BLaER1 treated with 17β-estradiol and CSF1 and Interleukin-3, amounts not matched to agents 10 nM and 100 nM (cell line): ENCODE results near the gene SKAP2.

Experiments
- H3K27ac ChIP-seq, 11 experiments: shearing (Covaris generic); formaldehyde crosslinking; 2 replicates each; pipeline ENCODE4 v1.8.1; 2022
- H3K27me3 ChIP-seq, 11 experiments: shearing (Covaris generic); formaldehyde crosslinking; 2 replicates each; pipeline ENCODE4 v1.8.1; 2022
- H3K36me3 ChIP-seq, 11 experiments: shearing (Covaris generic); formaldehyde crosslinking; 2 replicates each; pipeline ENCODE4 v1.8.1; 2022
- H3K4me1 ChIP-seq, 10 experiments: shearing (Covaris generic); formaldehyde crosslinking; 2 replicates each; pipeline ENCODE4 v1.8.1; 2022
- H3K4me2 ChIP-seq, 11 experiments: shearing (Covaris generic); formaldehyde crosslinking; 2 replicates each; pipeline ENCODE4 v1.8.1; 2022
- H3K4me3 ChIP-seq, 10 experiments: shearing (Covaris generic); formaldehyde crosslinking; 2 replicates each; pipeline ENCODE4 v1.8.1; 2022
- H3K9ac ChIP-seq, 11 experiments: shearing (Covaris generic); formaldehyde crosslinking; 2 replicates each; pipeline ENCODE4 v1.8.1; 2022
- H3K9me3 ChIP-seq, 11 experiments: shearing (Covaris generic); formaldehyde crosslinking; replicated peaks in 1 of 11; 2 replicates each; pipeline ENCODE4 v1.8.1; 2022
- H4K20me1 ChIP-seq, 11 experiments: shearing (Covaris generic); formaldehyde crosslinking; 2 replicates each; pipeline ENCODE4 v1.8.1; 2022
- Cebpa-rat ChIP-seq, 11 experiments: shearing (Covaris generic); IDR thresholded peaks; 2 replicates each; pipeline ENCODE4 v1.8.1; 2022

The SKAP2 gene

GRCh38 chr7:26649388-26649787 lies 215.0 kb downstream of the SKAP2 start:
- no peaks in the 10 kb centered on the region for H3K36me3 ChIP-seq
- H4K20me1 ChIP-seq = no peaks in the 10 kb centered on the region
- TF ChIP-seq Cebpa-rat (IDR thresholded peaks at IDR 0.05) = no peak
- no peaks in the 10 kb centered on the region for H3K9me3 ChIP-seq
- no peak overlapping the region for H3K4me3 ChIP-seq
- no peaks in the 10 kb centered on the region for H3K27me3 ChIP-seq
- no peak overlapping the region for H3K27ac ChIP-seq
- peaks cover 0 to 11% (median 7%) of the 10 kb centered on the region in 10 experiments; a peak in 12 of 20 replicates for H3K4me1 ChIP-seq
- no peak overlapping the region for H3K4me2 ChIP-seq
- no peak overlapping the region for H3K9ac ChIP-seq

GRCh38 chr7:26648554-26648953 lies 215.8 kb downstream of the SKAP2 start:
- Histone ChIP-seq H3K27me3 (no peaks in the 10 kb centered on the region), H3K9ac (no peak overlapping the region), H3K9me3 (no peaks in the 10 kb centered on the region), H3K36me3 (no peaks in the 10 kb centered on the region), H3K27ac (no peak overlapping the region), H3K4me1 (peaks cover 0 to 3% (median 1%) of the 10 kb centered on the region in 10 experiments; a peak in 7 of 20 replicates), H3K4me3 (no peak overlapping the region), H3K4me2 (no peak overlapping the region), H4K20me1 (no peaks in the 10 kb centered on the region)
- TF ChIP-seq Cebpa-rat (IDR thresholded peaks at IDR 0.05) = no peak

- H3K4me1 ChIP-seq = no peaks in the 10 kb centered on the region
- no peak overlapping the region for H3K27ac ChIP-seq
- no peaks in the 10 kb centered on the region for H3K27me3 ChIP-seq
- TF ChIP-seq Cebpa-rat (IDR thresholded peaks at IDR 0.05) = no peak
- no peak overlapping the region for H3K9ac ChIP-seq
- H3K9me3 ChIP-seq = no peaks in the 10 kb centered on the region
- H3K4me3 ChIP-seq = no peak overlapping the region
- H3K36me3 ChIP-seq = no peaks in the 10 kb centered on the region
- H3K4me2 ChIP-seq = no peak overlapping the region
- H4K20me1 ChIP-seq = no peaks in the 10 kb centered on the region
Measured at GRCh38 chr7:26646336-26647048, 217.9 kb downstream of the SKAP2 start.

- Histone ChIP-seq H3K36me3 (no peaks in the 10 kb centered on the region), H4K20me1 (no peaks in the 10 kb centered on the region), H3K27ac (no peak overlapping the region), H3K9ac (no peak overlapping the region), H3K4me2 (no peak overlapping the region), H3K4me3 (no peak overlapping the region), H3K27me3 (no peaks in the 10 kb centered on the region), H3K4me1 (no peaks in the 10 kb centered on the region), H3K9me3 (no peaks in the 10 kb centered on the region)
- TF ChIP-seq Cebpa-rat (IDR thresholded peaks at IDR 0.05) = no peak
Measured at GRCh38 chr7:26645121-26645520, 219.3 kb downstream of the SKAP2 start.

- no peak for TF ChIP-seq Cebpa-rat (IDR thresholded peaks at IDR 0.05)
- no peaks in the 10 kb centered on the region for H4K20me1 ChIP-seq
- no peaks in the 10 kb centered on the region for H3K27me3 ChIP-seq
- no peaks in the 10 kb centered on the region for H3K9me3 ChIP-seq
- H3K4me2 ChIP-seq = no peak overlapping the region
- no peaks in the 10 kb centered on the region for H3K4me1 ChIP-seq
- no peak overlapping the region for H3K4me3 ChIP-seq
- H3K9ac ChIP-seq = no peak overlapping the region
- H3K36me3 ChIP-seq = no peaks in the 10 kb centered on the region
- no peak overlapping the region for H3K27ac ChIP-seq
Measured at GRCh38 chr7:26642416-26642815, 222.0 kb downstream of the SKAP2 start.

- Histone ChIP-seq H3K27me3 (no peaks in the 10 kb centered on the region), H3K4me3 (no peak overlapping the region), H3K36me3 (no peaks in the 10 kb centered on the region), H3K4me1 (no peaks in the 10 kb centered on the region), H3K9me3 (no peaks in the 10 kb centered on the region), H3K9ac (no peak overlapping the region), H4K20me1 (no peaks in the 10 kb centered on the region), H3K27ac (no peak overlapping the region), H3K4me2 (no peak overlapping the region)
- TF ChIP-seq Cebpa-rat (IDR thresholded peaks at IDR 0.05) = no peak
Measured at GRCh38 chr7:26639695-26640094, 224.7 kb downstream of the SKAP2 start.

GRCh38 chr7:26639111-26639510 lies 225.3 kb downstream of the SKAP2 start:
- Histone ChIP-seq H3K9ac (no peak overlapping the region), H3K4me1 (no peaks in the 10 kb centered on the region), H3K36me3 (no peaks in the 10 kb centered on the region), H3K9me3 (no peaks in the 10 kb centered on the region), H3K4me3 (no peak overlapping the region), H3K4me2 (no peak overlapping the region), H3K27me3 (no peaks in the 10 kb centered on the region), H3K27ac (no peak overlapping the region), H4K20me1 (no peaks in the 10 kb centered on the region)
- no peak for TF ChIP-seq Cebpa-rat (IDR thresholded peaks at IDR 0.05)

- TF ChIP-seq Cebpa-rat (IDR thresholded peaks at IDR 0.05) = no peak
- Histone ChIP-seq H3K4me3 (no peak overlapping the region), H3K27ac (no peak overlapping the region), H3K36me3 (no peaks in the 10 kb centered on the region), H4K20me1 (no peaks in the 10 kb centered on the region), H3K9me3 (no peaks in the 10 kb centered on the region), H3K9ac (no peak overlapping the region), H3K4me2 (no peak overlapping the region), H3K27me3 (no peaks in the 10 kb centered on the region), H3K4me1 (no peaks in the 10 kb centered on the region)
Measured at GRCh38 chr7:26638140-26638539, 226.2 kb downstream of the SKAP2 start.

GRCh38 chr7:26637610-26638009 lies 226.8 kb downstream of the SKAP2 start:
- Histone ChIP-seq H3K4me1 (no peaks in the 10 kb centered on the region), H3K27me3 (no peaks in the 10 kb centered on the region), H3K9me3 (no peaks in the 10 kb centered on the region), H3K9ac (no peak overlapping the region), H3K27ac (no peak overlapping the region), H3K4me2 (no peak overlapping the region), H3K4me3 (no peak overlapping the region), H4K20me1 (no peaks in the 10 kb centered on the region), H3K36me3 (no peaks in the 10 kb centered on the region)
- no peak for TF ChIP-seq Cebpa-rat (IDR thresholded peaks at IDR 0.05)

- Histone ChIP-seq H3K27ac (no peak overlapping the region), H3K27me3 (no peaks in the 10 kb centered on the region), H3K9me3 (no peaks in the 10 kb centered on the region), H3K4me1 (no peaks in the 10 kb centered on the region), H4K20me1 (no peaks in the 10 kb centered on the region), H3K4me2 (no peak overlapping the region), H3K4me3 (no peak overlapping the region), H3K9ac (no peak overlapping the region), H3K36me3 (no peaks in the 10 kb centered on the region)
- no peak for TF ChIP-seq Cebpa-rat (IDR thresholded peaks at IDR 0.05)
Measured at GRCh38 chr7:26636808-26637207, 227.6 kb downstream of the SKAP2 start.
